GM21723 (cell line): ENCODE data around the gene SMURF1.

Experiments
- ATAC-seq: cut with Tn5 transposase; IDR thresholded peaks from one replicate; pipeline ENCODE4 v1.9.1; 2021; ENCODE audit warnings: mild to moderate bottlenecking, moderate library complexity; ENCODE audit not compliant: unreplicated experiment

SMURF1 gene

GRCh38 chr7:99098824-99099498 is 44.9 kb downstream of the SMURF1 start:
- no peak for ATAC-seq

- no peak for ATAC-seq
Measured at GRCh38 chr7:99098286-99098823, 45.6 kb downstream of the SMURF1 start.

GRCh38 chr7:99097730-99098129 is 46.2 kb downstream of the SMURF1 start:
- no peak for ATAC-seq

GRCh38 chr7:99096124-99096887 is 47.6 kb downstream of the SMURF1 start:
- ATAC-seq, result no peak

GRCh38 chr7:99095698-99096097 is 48.2 kb downstream of the SMURF1 start:
- no peak for ATAC-seq

- ATAC-seq, result no peak
Measured at GRCh38 chr7:99094401-99094800, 49.5 kb downstream of the SMURF1 start.

GRCh38 chr7:99092064-99092720 is 51.7 kb downstream of the SMURF1 start:
- no peak for ATAC-seq

- no peak for ATAC-seq
Measured at GRCh38 chr7:99090771-99091542, 53.0 kb downstream of the SMURF1 start.

GRCh38 chr7:99089914-99090629 is 53.8 kb downstream of the SMURF1 start:
- ATAC-seq, result no peak

GRCh38 chr7:99086944-99087343 is 57.0 kb downstream of the SMURF1 start:
- no peak for ATAC-seq

GRCh38 chr7:99086532-99086931 is 57.4 kb downstream of the SMURF1 start:
- no peak for ATAC-seq

GRCh38 chr7:99083733-99084132 is 60.2 kb downstream of the SMURF1 start:
- no peak for ATAC-seq

GRCh38 chr7:99083068-99083651 is 60.7 kb downstream of the SMURF1 start:
- ATAC-seq, result no peak

- ATAC-seq, result no peak
Measured at GRCh38 chr7:99080679-99081078, 63.2 kb downstream of the SMURF1 start.

GRCh38 chr7:99079104-99079503 is 64.8 kb downstream of the SMURF1 start:
- ATAC-seq, result no peak

- no peak for ATAC-seq
Measured at GRCh38 chr7:99078416-99078815, 65.5 kb downstream of the SMURF1 start.

GRCh38 chr7:99076615-99077014 is 67.3 kb downstream of the SMURF1 start:
- ATAC-seq, result no peak

- no peak for ATAC-seq
Measured at GRCh38 chr7:99073839-99074446, 70.0 kb downstream of the SMURF1 start.

- no peak for ATAC-seq
Measured at GRCh38 chr7:99072126-99072525, 71.8 kb downstream of the SMURF1 start.
